ENCODE results near the gene NTMT1. TPM values are rescaled to one million over a fixed set of nuclear protein-coding genes. Genes with fewer than 3 reads are reported as not detected.
A peak's percentile ranks its signal among the peaks of the same experiment; 100 is the strongest.

The NTMT1 gene
- total and polyA plus RNA-seq, 7 donors: 67.5 to 178 (median 92.9) TPM

GRCh38 chr9:129629251-129629820 lies 3.4 kb downstream of the NTMT1 start:
- DNase-seq (no peak), ATAC-seq (no peak)
- 79 to 83% (median 82%) methylated on average over 8 of the region's 8 CpGs for WGBS, 3 donors
- peaks cover 52% of the 10 kb centered on the region for H3K4me1 ChIP-seq
- H3K27ac ChIP-seq: no peak overlapping the region
- TF ChIP-seq CTCF (IDR thresholded peaks at IDR 0.05): no peak
- no peaks in the 10 kb centered on the region for H3K27me3 ChIP-seq (ENCODE audit: insufficient read depth in 3 of 3, low read length in 2 of 3)
- no peaks in the 10 kb centered on the region for H3K9me3 ChIP-seq
- peaks cover 3 to 18% of the 10 kb centered on the region in 2 donors for H3K36me3 ChIP-seq (ENCODE audit: insufficient read depth in 1 of 2, low read depth in 1 of 2)
- H3K4me3 ChIP-seq: no peak overlapping the region
- intact Hi-C loops (cut with DNase I): no loop called here

GRCh38 chr9:129630967-129631673 lies 5.2 kb downstream of the NTMT1 start:
- H3K27me3 ChIP-seq (ENCODE audit: insufficient read depth in 3 of 3, low read length in 2 of 3): no peaks in the 10 kb centered on the region
- H3K4me1 ChIP-seq: peaks cover 52% of the 10 kb centered on the region
- TF ChIP-seq CTCF (IDR thresholded peaks at IDR 0.05): no peak
- ATAC-seq (peak in 2 of 4 donors; percentile 25 to 41), DNase-seq (no peak)
- peaks cover 3 to 35% of the 10 kb centered on the region in 2 donors for H3K36me3 ChIP-seq (ENCODE audit: insufficient read depth in 1 of 2, low read depth in 1 of 2)
- H3K27ac ChIP-seq: peak overlapping the region; percentile 27
- 44 to 65% (median 59%) methylated on average over 20 to 21 of the region's 21 CpGs for WGBS, 3 donors
- no peaks in the 10 kb centered on the region for H3K9me3 ChIP-seq
- H3K4me3 ChIP-seq: peak overlapping the region; percentile 25
- intact Hi-C loops (cut with DNase I): no loop called here

GRCh38 chr9:129631674-129632129 lies 5.7 kb downstream of the NTMT1 start:
- peak in 1 of 4 donors; percentile 1 for ATAC-seq
- Histone ChIP-seq H3K4me1 (peaks cover 52% of the 10 kb centered on the region), H3K27ac (peak overlapping the region; percentile 27), H3K36me3 (ENCODE audit: insufficient read depth in 1 of 2, low read depth in 1 of 2) (peaks cover 3 to 41% of the 10 kb centered on the region in 2 donors), H3K9me3 (no peaks in the 10 kb centered on the region), H3K27me3 (ENCODE audit: insufficient read depth in 3 of 3, low read length in 2 of 3) (no peaks in the 10 kb centered on the region), H3K4me3 (no peak overlapping the region)
- TF ChIP-seq CTCF (IDR thresholded peaks at IDR 0.05): no peak
- DNase-seq: no peak
- intact Hi-C loops (cut with DNase I): no loop called here
- 59 to 70% (median 63%) methylated on average over 19 of the region's 19 CpGs for WGBS, 3 donors

DNA sequence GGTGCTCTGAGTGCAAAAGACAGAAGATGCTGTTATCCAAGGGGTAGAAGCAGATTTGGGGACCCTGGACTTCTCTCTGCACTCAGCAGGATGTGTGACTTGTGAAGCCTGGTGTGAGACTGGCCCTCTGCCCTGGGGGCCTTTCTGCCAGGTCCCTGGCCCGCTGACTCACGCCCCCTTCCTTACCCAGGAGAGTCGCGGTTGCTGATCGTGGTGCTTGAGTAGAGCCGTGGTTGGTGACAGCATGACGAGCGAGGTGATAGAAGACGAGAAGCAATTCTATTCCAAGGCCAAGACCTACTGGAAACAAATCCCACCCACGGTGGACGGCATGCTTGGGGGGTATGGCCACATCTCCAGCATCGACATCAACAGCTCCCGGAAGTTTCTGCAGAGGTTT lies 6.5 kb downstream of the NTMT1 start:
- Histone ChIP-seq H3K27ac (no peak overlapping the region), H3K4me3 (no peak overlapping the region), H3K9me3 (no peaks in the 10 kb centered on the region), H3K27me3 (ENCODE audit: insufficient read depth in 3 of 3, low read length in 2 of 3) (no peaks in the 10 kb centered on the region), H3K4me1 (peaks cover 48% of the 10 kb centered on the region), H3K36me3 (ENCODE audit: insufficient read depth in 1 of 2, low read depth in 1 of 2) (peaks cover 8 to 49% of the 10 kb centered on the region in 2 donors)
- 49 to 75% (median 54%) methylated on average over 13 of the region's 13 CpGs for WGBS, 3 donors
- ATAC-seq (peak; percentile 57 to 74 (median 65)), DNase-seq (no peak)
- intact Hi-C loops (cut with DNase I): no loop called here
- TF ChIP-seq CTCF (IDR thresholded peaks at IDR 0.05): no peak

Measured in psoas muscle (tissue), 8 donors.